ENCODE measurements around the gene PTPRE. TPM values are rescaled to one million over a fixed set of nuclear protein-coding genes. Genes with fewer than 3 reads are reported as not detected.

Gene PTPRE
- total RNA-seq, 2 experiments from 2014 or later: 19.9 to 22.3 TPM

DNA sequence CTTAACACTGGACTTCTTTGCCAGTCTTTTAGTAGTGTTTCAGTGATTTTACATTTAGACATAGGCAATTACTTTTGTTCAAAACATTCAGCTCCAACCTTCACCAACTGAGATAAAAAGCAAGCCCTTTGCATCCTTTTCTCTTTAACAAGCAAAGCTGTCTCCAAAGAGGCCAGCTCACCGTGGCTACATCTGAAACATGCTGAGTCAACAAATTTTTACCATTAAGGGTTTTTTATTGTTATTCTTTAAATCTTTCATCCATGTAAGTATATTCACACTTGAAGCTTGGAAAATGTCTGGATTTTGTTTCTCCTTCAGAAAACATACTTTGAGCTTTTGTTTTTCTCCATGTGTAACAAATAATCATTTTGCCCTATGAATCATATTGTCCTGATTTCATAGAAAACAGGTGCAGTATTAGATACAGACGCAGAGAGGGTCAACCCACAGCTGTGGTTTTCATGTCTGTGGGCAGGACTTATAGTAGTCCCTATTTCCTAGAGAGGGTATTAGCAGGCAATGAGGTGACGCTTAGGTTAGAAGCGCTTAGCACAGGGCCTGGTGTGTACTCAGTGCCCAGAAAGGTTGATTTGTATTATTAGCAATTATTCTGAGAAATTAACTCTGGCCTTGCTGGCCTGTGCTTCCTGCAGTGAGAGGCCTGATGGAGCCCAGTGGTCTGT, 119.9 kb downstream of the PTPRE start:
- H3K27ac Mint-ChIP-seq: peak overlapping the region; percentile 75
- no peak overlapping the region for H3K4me3 Mint-ChIP-seq
- H3K27me3 Mint-ChIP-seq: no peaks in the 10 kb centered on the region
- TF ChIP-seq, protein P1, sequence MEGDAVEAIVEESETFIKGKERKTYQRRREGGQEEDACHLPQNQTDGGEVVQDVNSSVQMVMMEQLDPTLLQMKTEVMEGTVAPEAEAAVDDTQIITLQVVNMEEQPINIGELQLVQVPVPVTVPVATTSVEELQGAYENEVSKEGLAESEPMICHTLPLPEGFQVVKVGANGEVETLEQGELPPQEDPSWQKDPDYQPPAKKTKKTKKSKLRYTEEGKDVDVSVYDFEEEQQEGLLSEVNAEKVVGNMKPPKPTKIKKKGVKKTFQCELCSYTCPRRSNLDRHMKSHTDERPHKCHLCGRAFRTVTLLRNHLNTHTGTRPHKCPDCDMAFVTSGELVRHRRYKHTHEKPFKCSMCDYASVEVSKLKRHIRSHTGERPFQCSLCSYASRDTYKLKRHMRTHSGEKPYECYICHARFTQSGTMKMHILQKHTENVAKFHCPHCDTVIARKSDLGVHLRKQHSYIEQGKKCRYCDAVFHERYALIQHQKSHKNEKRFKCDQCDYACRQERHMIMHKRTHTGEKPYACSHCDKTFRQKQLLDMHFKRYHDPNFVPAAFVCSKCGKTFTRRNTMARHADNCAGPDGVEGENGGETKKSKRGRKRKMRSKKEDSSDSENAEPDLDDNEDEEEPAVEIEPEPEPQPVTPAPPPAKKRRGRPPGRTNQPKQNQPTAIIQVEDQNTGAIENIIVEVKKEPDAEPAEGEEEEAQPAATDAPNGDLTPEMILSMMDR (IDR thresholded peaks at IDR 0.05): no peak
- no peaks in the 10 kb centered on the region for H3K9me3 Mint-ChIP-seq
- DNase-seq (peak; percentile 84), ATAC-seq (peak; percentile 87)
- H3K4me1 Mint-ChIP-seq (ENCODE audit: low read depth): peaks cover 31% of the 10 kb centered on the region
- intact Hi-C loops (cut with micrococcal nuclease): no loop called here
- POLR2A ChIA-PET: interaction anchor here (0.8 to 2.0 kb wide), 4 partner anchors 21 to 124 kb away, joined by 3 to 8 read pairs (median 3); no protein-coding TSS in a partner anchor
- H3K36me3 Mint-ChIP-seq (ENCODE audit: low read depth): no peaks in the 10 kb centered on the region
- CTCF ChIA-PET: interaction anchor here (2.0 to 4.7 kb wide), 4 partner anchors 9 to 52 kb away, joined by 7 to 23 read pairs (median 20); no protein-coding TSS in a partner anchor

GRCh38 chr10:128027306-128027705, 120.4 kb downstream of the PTPRE start:
- POLR2A ChIA-PET: interaction anchor here (1.2 to 2.0 kb wide), 3 partner anchors 37 to 124 kb away, joined by 3 to 8 read pairs (median 3); no protein-coding TSS in a partner anchor
- Mint-ChIP-seq H3K4me3 (no peak overlapping the region), H3K36me3 (ENCODE audit: low read depth) (no peaks in the 10 kb centered on the region), H3K9me3 (no peaks in the 10 kb centered on the region), H3K27ac (no peak overlapping the region), H3K27me3 (no peaks in the 10 kb centered on the region), H3K4me1 (ENCODE audit: low read depth) (peaks cover 31% of the 10 kb centered on the region)
- CTCF ChIA-PET: interaction anchor here (2.0 to 4.7 kb wide), 4 partner anchors 8 to 51 kb away, joined by 7 to 23 read pairs (median 20); no protein-coding TSS in a partner anchor
- no peak for ATAC-seq
- DNase-seq: no peak
- intact Hi-C loops (cut with micrococcal nuclease): no loop called here
- TF ChIP-seq, protein P1 (IDR thresholded peaks at IDR 0.05): no peak

DNA sequence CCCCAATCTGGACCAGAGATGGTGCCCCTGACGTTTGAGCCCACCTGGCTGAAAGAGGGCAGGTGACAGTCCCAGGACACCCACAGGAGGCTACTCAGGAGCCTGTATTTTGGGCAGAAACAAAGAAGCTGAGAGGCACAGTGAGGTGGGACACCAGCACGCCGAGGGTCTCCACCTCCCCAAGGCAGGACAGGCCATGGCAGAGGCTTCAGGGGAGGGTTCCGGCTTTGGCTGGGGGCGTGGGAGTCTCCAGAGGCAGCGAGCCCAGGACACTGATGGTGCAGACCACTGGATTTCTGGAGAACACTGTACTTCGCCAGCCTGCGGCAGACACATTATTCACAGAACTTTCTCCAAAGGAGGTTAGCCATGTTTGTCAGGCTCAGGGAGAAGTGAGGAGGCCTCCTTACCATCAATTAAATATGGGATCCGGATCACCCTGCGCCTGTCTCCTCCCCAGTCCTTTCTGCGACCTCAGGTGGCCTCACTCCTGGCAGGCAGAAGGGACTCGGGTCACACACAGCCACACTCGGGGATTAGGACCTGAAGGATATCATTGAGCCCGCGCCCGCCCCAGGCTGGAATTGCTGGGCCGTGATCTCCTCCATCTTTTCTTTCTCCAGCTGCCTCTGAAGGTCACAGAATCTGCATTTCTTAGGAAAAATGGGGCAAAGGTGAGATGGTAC, 121.1 kb downstream of the PTPRE start:
- H3K9me3 Mint-ChIP-seq: no peaks in the 10 kb centered on the region
- no peaks in the 10 kb centered on the region for H3K36me3 Mint-ChIP-seq (ENCODE audit: low read depth)
- DNase-seq (no peak), ATAC-seq (no peak)
- H3K27me3 Mint-ChIP-seq: no peaks in the 10 kb centered on the region
- ChIA-PET POLR2A (interaction anchor here (2.0 kb wide), 1 partner anchor 36 kb away, joined by 8 read pairs; no protein-coding TSS in a partner anchor), CTCF (interaction anchor here (2.0 to 4.7 kb wide), 4 partner anchors 8 to 50 kb away, joined by 7 to 23 read pairs (median 20); no protein-coding TSS in a partner anchor)
- TF ChIP-seq, protein P1 (IDR thresholded peaks at IDR 0.05): no peak
- H3K27ac Mint-ChIP-seq: no peak overlapping the region
- intact Hi-C loops (cut with micrococcal nuclease): no loop called here
- H3K4me1 Mint-ChIP-seq (ENCODE audit: low read depth): peaks cover 31% of the 10 kb centered on the region
- H3K4me3 Mint-ChIP-seq: no peak overlapping the region

DNA sequence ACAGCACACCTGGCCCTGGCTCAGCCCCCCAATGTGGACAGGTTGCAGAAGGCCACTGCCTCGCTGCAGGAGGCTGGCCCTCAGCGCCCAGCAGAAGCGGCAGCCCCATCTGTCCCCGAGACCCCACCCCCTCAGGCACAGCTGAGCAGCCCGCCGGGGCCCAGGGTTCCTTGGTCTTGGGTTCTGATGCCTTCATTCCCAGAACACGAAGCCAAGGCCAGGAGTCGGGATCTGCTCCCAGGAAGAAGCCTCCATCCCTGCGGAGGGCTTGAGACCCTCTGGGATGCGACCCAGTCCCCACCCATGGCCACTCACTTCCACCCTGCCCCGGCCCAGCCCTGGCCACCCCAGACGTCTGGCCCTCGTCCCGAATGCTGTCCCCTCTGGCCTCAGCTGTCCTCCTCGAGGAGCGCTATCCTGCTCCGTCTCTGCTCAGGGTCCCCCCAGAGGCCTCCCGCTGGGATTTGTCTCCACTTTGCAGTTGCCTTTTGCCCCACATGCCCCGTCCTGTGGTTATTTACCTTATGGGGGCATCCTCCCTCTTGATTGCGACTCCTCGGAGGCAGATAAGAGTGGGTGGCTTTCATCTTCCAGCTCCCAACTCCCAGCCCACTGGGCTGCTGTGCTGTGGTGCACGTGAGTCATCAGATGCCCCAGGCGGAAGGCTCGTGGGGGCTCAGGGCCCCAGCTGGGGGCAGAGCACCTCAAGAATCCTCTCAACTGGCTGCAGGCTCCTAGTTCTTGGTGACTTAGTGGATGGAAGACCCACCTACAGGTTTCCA, 121.8 kb downstream of the PTPRE start:
- ChIA-PET CTCF (interaction anchor here (1.1 to 4.7 kb wide), 3 partner anchors 17 to 50 kb away, joined by 4 to 23 read pairs (median 9); no protein-coding TSS in a partner anchor), POLR2A (no interaction called here)
- peak; percentile 50 for DNase-seq
- Mint-ChIP-seq H3K4me1 (ENCODE audit: low read depth) (peaks cover 31% of the 10 kb centered on the region), H3K36me3 (ENCODE audit: low read depth) (no peaks in the 10 kb centered on the region), H3K27ac (peak overlapping the region; percentile 55), H3K9me3 (no peaks in the 10 kb centered on the region), H3K4me3 (no peak overlapping the region), H3K27me3 (no peaks in the 10 kb centered on the region)
- intact Hi-C loops (cut with micrococcal nuclease): no loop called here
- ATAC-seq: peak; percentile 58
- TF ChIP-seq, protein P1 (IDR thresholded peaks at IDR 0.05): no peak

All from activated CD8-positive, alpha-beta T cell treated with anti-CD3 and anti-CD28 coated beads for 36 hours (primary cell).